Endothelial cell of umbilical vein (primary cell): ENCODE results near the gene PRKCZ.

Experiments
- CTCF ChIP-seq, 2 donors: IDR thresholded peaks; 1 replicate in 1 of 2; 2 replicates in 1 of 2; pipeline ENCODE4 v1.5.1; 2011; ENCODE audit warnings: low read length in 2 of 2, mild to moderate bottlenecking in 2 of 2, moderate library complexity in 2 of 2, control low read depth in 1 of 2, inconsistent platforms in 1 of 2, low read depth in 1 of 2; ENCODE audit not compliant: insufficient read depth in 1 of 2; ENCODE audit errors: extremely low read depth in 1 of 2
- EZH2 ChIP-seq: IDR thresholded peaks from 2 replicates; pipeline ENCODE4 v1.6.1; 2012; ENCODE audit warnings: borderline replicate concordance, low read depth, mild to moderate bottlenecking, moderate library complexity, low read length, inconsistent platforms; ENCODE audit not compliant: severe bottlenecking
- POLR2AphosphoS5 ChIP-seq: IDR thresholded peaks from 2 replicates; pipeline ENCODE4 v1.6.1; 2012; ENCODE audit warnings: low read depth, mild to moderate bottlenecking, control low read depth, low read length, moderate library complexity; ENCODE audit not compliant: insufficient read depth

GRCh38 chr1:2146836-2147517, 96.8 kb downstream of the PRKCZ start:
- no peak for TF ChIP-seq CTCF (IDR thresholded peaks at IDR 0.05; ENCODE audit: extremely low read depth in 1 of 2, insufficient read depth in 1 of 2, low read depth in 1 of 2, low read length in 2 of 2)
- no peak for TF ChIP-seq POLR2AphosphoS5
- TF ChIP-seq EZH2, result no peak
